Astrocyte (in vitro differentiated cells and primary cell): Measurements from ENCODE around the gene OCA2.

ENCODE experiments used
- EZH2 ChIP-seq: IDR thresholded peaks from 2 replicates; pipeline ENCODE4 v1.6.1; 2012; ENCODE audit warnings: mild to moderate bottlenecking, low read length, inconsistent platforms; ENCODE audit not compliant: insufficient read depth
- TF ChIP-seq, protein P1 (sequence below): IDR thresholded peaks from 2 replicates; pipeline ENCODE4 v1.5.1; 2011; ENCODE audit warnings: low read depth, mild to moderate bottlenecking, inconsistent platforms, low read length, moderate library complexity; ENCODE audit not compliant: insufficient read depth

- TF ChIP-seq EZH2, result no peak
- TF ChIP-seq, protein P1, sequence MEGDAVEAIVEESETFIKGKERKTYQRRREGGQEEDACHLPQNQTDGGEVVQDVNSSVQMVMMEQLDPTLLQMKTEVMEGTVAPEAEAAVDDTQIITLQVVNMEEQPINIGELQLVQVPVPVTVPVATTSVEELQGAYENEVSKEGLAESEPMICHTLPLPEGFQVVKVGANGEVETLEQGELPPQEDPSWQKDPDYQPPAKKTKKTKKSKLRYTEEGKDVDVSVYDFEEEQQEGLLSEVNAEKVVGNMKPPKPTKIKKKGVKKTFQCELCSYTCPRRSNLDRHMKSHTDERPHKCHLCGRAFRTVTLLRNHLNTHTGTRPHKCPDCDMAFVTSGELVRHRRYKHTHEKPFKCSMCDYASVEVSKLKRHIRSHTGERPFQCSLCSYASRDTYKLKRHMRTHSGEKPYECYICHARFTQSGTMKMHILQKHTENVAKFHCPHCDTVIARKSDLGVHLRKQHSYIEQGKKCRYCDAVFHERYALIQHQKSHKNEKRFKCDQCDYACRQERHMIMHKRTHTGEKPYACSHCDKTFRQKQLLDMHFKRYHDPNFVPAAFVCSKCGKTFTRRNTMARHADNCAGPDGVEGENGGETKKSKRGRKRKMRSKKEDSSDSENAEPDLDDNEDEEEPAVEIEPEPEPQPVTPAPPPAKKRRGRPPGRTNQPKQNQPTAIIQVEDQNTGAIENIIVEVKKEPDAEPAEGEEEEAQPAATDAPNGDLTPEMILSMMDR, result no peak
These were observed 251.1 kb downstream of the OCA2 start for GRCh38 chr15:27847775-27848710.
